AG09309 (cell line): ENCODE measurements around the gene CCDC57.
A peak's percentile ranks its signal among the peaks of the same experiment; 100 is the strongest.
"Not testable (repeated sequence)": the region's sequence is repeated elsewhere in the genome, so short reads cannot be mapped to it uniquely, and the experiment has no call there.

Source experiments
- DNase-seq: peaks from one replicate; pipeline ENCODE4 v3.0.0-alpha.2; 2010; ENCODE audit warnings: low read depth
- H3K4me3 ChIP-seq: 2 replicates; pipeline ENCODE4 v1.5.1; 2011; ENCODE audit warnings: mild to moderate bottlenecking, low read depth, low read length, moderate library complexity; ENCODE audit not compliant: control insufficient read depth
- TF ChIP-seq, protein P1 (sequence below): IDR thresholded peaks from 2 replicates; pipeline ENCODE4 v1.5.1; 2011; ENCODE audit warnings: mild to moderate bottlenecking, low read depth, low read length, inconsistent platforms; ENCODE audit not compliant: insufficient read depth, control insufficient read depth; ENCODE audit errors: missing control alignments

The CCDC57 gene

DNA sequence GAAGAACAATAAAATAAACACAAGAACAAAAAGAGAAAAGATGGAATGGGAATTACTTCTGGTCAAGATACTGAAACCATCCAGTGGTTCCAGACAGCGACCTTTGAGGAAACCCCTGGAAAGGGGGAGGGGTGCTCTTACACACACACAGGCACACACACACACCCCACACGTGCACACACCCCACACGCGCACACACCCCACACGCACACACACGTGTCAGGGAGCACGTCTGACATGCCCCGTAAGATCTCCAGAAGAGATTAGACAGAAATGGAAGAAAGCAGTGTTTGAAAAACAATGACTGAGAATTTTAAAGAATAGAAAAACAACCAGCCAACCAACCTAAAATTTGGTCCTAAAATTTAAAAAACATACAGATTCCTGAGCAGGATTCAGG, 69.3 kb downstream of the CCDC57 start:
- TF ChIP-seq, protein P1, sequence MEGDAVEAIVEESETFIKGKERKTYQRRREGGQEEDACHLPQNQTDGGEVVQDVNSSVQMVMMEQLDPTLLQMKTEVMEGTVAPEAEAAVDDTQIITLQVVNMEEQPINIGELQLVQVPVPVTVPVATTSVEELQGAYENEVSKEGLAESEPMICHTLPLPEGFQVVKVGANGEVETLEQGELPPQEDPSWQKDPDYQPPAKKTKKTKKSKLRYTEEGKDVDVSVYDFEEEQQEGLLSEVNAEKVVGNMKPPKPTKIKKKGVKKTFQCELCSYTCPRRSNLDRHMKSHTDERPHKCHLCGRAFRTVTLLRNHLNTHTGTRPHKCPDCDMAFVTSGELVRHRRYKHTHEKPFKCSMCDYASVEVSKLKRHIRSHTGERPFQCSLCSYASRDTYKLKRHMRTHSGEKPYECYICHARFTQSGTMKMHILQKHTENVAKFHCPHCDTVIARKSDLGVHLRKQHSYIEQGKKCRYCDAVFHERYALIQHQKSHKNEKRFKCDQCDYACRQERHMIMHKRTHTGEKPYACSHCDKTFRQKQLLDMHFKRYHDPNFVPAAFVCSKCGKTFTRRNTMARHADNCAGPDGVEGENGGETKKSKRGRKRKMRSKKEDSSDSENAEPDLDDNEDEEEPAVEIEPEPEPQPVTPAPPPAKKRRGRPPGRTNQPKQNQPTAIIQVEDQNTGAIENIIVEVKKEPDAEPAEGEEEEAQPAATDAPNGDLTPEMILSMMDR, result no peak
- no peak for DNase-seq
- H3K4me3 ChIP-seq, result no peak overlapping the region

- DNase-seq, H3K4me3 ChIP-seq: not testable (repeated sequence)
These were observed 72.7 kb downstream of the CCDC57 start for GRCh38 chr17:82139961-82140360.

DNA sequence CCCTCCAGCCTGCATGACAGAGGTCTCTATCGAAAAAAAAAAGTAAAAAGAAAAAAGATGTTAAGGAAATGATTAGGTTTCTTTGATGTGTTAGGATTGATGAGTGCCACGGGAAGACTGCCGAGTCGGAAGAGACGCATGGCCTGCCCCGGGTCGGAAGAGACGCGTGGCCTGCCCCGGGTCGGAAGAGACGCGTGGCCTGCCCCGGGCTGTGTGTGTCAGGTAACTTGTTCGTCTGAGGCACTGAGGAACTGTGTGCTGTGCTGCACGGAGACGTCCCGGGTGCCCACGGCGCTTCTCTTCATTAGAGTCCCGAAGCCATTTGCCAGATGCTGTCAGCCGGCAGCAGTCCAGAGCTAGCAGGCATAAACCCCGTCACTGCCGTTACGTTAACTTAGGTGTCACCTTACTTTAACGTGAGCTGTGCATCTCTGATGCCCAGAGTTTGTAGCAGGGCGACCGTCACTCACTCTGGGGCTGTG, 74.1 kb downstream of the CCDC57 start:
- no peak overlapping the region for H3K4me3 ChIP-seq
- TF ChIP-seq, protein P1, result no peak
- DNase-seq, result no peak

- H3K4me3 ChIP-seq, result no peak overlapping the region
- DNase-seq, result no peak
- TF ChIP-seq, protein P1, result no peak
These were observed 78.5 kb downstream of the CCDC57 start for GRCh38 chr17:82134101-82134500.

DNA sequence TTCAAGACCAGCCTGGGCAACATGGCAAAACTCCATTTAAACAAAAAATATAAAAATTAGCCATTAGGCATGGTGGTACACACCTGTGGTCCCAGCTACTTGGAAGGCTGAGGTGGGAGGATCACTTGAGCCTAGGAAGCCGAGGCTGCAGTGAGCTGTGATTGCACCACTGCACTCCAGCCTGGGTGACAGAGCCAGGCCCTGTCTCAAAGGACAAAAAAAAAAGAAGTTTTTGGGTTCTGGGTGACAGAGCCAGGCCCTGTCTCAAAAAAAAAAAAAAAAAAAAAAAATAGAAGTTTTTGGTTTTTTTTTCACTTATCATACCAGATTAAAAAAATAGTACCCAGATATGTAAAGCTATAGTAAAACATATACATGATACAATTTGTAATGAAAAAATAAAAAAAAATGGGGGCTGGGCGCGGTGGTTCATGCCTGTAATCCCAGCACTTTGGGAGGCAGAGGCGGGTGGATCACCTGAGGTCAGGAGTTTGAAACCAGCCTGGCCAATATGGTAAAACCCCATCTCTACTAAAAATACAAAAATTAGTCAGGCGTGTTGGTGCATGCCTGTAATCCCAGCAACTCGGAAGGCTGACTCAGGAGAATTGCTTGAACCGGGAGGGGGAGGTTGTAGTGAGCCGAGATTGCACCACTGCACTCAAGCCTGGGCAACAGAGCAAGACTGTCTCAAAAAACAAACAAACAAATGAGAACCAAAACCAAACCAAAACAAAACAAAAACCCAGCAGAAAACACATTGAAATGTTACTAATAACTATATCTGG, 79.3 kb downstream of the CCDC57 start:
- H3K4me3 ChIP-seq, result not testable (repeated sequence)
- peak; percentile 27 for DNase-seq

DNA sequence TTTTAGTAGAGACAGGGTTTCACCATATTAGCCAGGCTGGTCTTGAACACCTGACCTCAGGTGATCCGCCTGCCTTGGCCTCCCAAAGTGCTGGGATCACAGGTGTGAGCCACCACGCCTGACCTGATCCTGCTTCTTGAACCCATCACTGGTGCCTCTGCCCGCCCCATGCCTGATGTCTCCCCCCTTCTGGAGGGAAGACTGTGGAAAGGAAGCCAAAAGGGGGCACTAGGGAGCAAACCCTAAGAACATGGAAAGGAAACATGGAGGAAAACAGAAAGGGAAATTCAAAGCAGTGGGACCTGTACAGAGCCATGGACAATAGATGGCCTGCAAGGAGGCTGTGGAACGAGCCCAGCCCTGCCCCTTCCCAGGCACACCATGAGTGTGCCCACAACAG, 83.5 kb downstream of the CCDC57 start:
- no peak for DNase-seq
- TF ChIP-seq, protein P1, result peak; percentile 16
- no peak overlapping the region for H3K4me3 ChIP-seq

DNA sequence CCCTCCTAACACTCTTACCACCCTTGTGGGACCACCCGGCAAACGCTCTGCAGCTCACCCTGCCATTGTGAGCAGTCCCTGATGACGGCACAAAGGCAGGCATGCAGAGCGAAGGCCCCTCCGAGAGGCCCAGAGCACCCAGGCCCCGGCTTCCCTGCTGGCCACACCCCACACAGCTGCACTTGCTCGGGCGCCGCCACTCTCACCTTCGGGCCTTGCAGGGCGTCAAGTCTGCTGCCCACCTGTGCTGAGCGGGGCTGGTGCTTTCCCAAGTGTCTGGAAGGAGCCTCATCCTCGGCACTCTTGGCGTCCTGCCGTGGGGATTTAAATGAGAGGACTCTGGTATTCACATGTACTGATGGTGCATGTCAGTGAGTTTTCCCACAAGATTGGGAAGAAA, 84.4 kb downstream of the CCDC57 start:
- H3K4me3 ChIP-seq, result no peak overlapping the region
- TF ChIP-seq, protein P1, result no peak
- DNase-seq, result no peak

DNA sequence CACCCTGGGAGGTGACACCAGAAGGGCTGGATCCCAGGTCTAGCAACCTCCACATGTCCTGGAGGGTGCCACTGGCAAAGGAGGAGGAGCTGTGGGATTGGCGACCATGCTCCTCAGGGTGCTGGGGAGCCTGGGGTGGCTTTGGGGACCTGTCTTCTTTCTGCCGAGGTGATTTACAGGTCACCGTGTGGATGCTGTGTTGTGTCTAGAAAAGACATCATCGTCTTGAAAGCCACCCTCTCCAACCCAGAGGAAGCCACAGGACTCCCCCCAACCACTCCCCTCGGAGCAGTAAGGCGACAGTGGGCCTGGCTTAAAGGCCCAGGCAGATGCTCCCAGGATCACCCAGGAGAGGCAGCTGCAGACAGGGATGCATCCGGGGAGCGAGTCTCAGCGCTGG, 84.9 kb downstream of the CCDC57 start:
- no peak for DNase-seq
- no peak overlapping the region for H3K4me3 ChIP-seq
- TF ChIP-seq, protein P1, result no peak
